ENCODE measurements around the gene DHX8. TPM values are rescaled to one million over a fixed set of nuclear protein-coding genes. Genes with fewer than 3 reads are reported as not detected.

The DHX8 gene
- total RNA-seq, 1 experiment from 2014 or later: 34.5 TPM

GRCh38 chr17:43532581-43532980 lies 48.8 kb downstream of the DHX8 start:
- H3F3A ChIP-seq (ENCODE audit: low read length, unreplicated experiment): no peaks in the 10 kb centered on the region
- H3K9me3 ChIP-seq (ENCODE audit: low read length): no peaks in the 10 kb centered on the region
- no peaks in the 10 kb centered on the region for H3K27me3 ChIP-seq (ENCODE audit: low read length)
- no peak overlapping the region for H3K4me3 ChIP-seq (ENCODE audit: low read length)
- ChIA-PET CTCF (interaction anchor here (0.6 kb wide), 1 partner anchor 45 kb away, joined by 3 read pairs; no protein-coding TSS in a partner anchor), POLR2A (ENCODE audit: unreplicated experiment) (no interaction called here)
- H4K20me1 ChIP-seq (ENCODE audit: low read length): no peaks in the 10 kb centered on the region
- peaks cover 29% of the 10 kb centered on the region; the same call in 1 of the 2 replicates for H3K36me3 ChIP-seq (ENCODE audit: low read depth, low read length)
- H3K79me2 ChIP-seq (ENCODE audit: low read length): no peaks in the 10 kb centered on the region
- no peaks in the 10 kb centered on the region for H3K9me2 ChIP-seq (replicated peaks; ENCODE audit: low read length)
- no peak overlapping the region for H2AFZ ChIP-seq (ENCODE audit: low read length)
- peaks cover 12% of the 10 kb centered on the region for H3K4me1 ChIP-seq (ENCODE audit: insufficient read depth, low read length)
- no peak overlapping the region for H3K9ac ChIP-seq (ENCODE audit: low read length)
- H3K27ac ChIP-seq (ENCODE audit: low read length): no peak overlapping the region
- H3K4me2 ChIP-seq (ENCODE audit: low read length): no peak overlapping the region
- BruUV-seq (replicated peaks): no TSS peak
- ATAC-seq (no peak), DNase-seq (no peak)
- no peak for TF ChIP-seq CTCF (conservative IDR thresholded peaks at IDR 0.05; ENCODE audit: low read depth, low read length)
- no peak for TF ChIP-seq EZH2phosphoT487 (IDR thresholded peaks at IDR 0.05; ENCODE audit: borderline replicate concordance, low read length)
- TF ChIP-seq EZH2 (IDR thresholded peaks at IDR 0.05; ENCODE audit: low read length, unreplicated experiment): no peak
- intact Hi-C loops (cut with micrococcal nuclease): no loop called here

- DNase-seq: no peak
- intact Hi-C loops (cut with micrococcal nuclease): no loop called here
- H3K79me2 ChIP-seq (ENCODE audit: low read length): no peaks in the 10 kb centered on the region
- no peak overlapping the region for H3K27ac ChIP-seq (ENCODE audit: low read length)
- ATAC-seq: no peak; the same call in 1 of the 2 replicates
- no peaks in the 10 kb centered on the region for H3K27me3 ChIP-seq (ENCODE audit: low read length)
- no peaks in the 10 kb centered on the region for H3K9me2 ChIP-seq (replicated peaks; ENCODE audit: low read length)
- no peak for TF ChIP-seq EZH2phosphoT487 (IDR thresholded peaks at IDR 0.05; ENCODE audit: borderline replicate concordance, low read length)
- TF ChIP-seq EZH2 (IDR thresholded peaks at IDR 0.05; ENCODE audit: low read length, unreplicated experiment): no peak
- peak; percentile 26; the same call in 1 of the 2 replicates for TF ChIP-seq CTCF (conservative IDR thresholded peaks at IDR 0.05; ENCODE audit: low read depth, low read length)
- peaks cover 25% of the 10 kb centered on the region; the same call in 1 of the 2 replicates for H3K36me3 ChIP-seq (ENCODE audit: low read depth, low read length)
- H3K4me2 ChIP-seq (ENCODE audit: low read length): no peak overlapping the region
- H4K20me1 ChIP-seq (ENCODE audit: low read length): no peaks in the 10 kb centered on the region
- BruUV-seq (replicated peaks): no TSS peak
- no peaks in the 10 kb centered on the region for H3F3A ChIP-seq (ENCODE audit: low read length, unreplicated experiment)
- CTCF ChIA-PET: no interaction called here
- no peaks in the 10 kb centered on the region for H3K9me3 ChIP-seq (ENCODE audit: low read length)
- H3K4me3 ChIP-seq (ENCODE audit: low read length): no peak overlapping the region
- peaks cover 12% of the 10 kb centered on the region for H3K4me1 ChIP-seq (ENCODE audit: insufficient read depth, low read length)
- no peak overlapping the region for H2AFZ ChIP-seq (ENCODE audit: low read length)
- H3K9ac ChIP-seq (ENCODE audit: low read length): no peak overlapping the region
- POLR2A ChIA-PET (ENCODE audit: unreplicated experiment): no interaction called here
Observed at GRCh38 chr17:43533699-43534098, 49.9 kb downstream of the DHX8 start.

GRCh38 chr17:43534909-43535308 lies 51.1 kb downstream of the DHX8 start:
- Histone ChIP-seq H3K79me2 (ENCODE audit: low read length) (peaks cover 10% of the 10 kb centered on the region), H3K27me3 (ENCODE audit: low read length) (no peaks in the 10 kb centered on the region), H3K36me3 (ENCODE audit: low read depth, low read length) (peaks cover 14% of the 10 kb centered on the region; the same call in 1 of the 2 replicates), H3K9me3 (ENCODE audit: low read length) (no peaks in the 10 kb centered on the region), H2AFZ (ENCODE audit: low read length) (no peak overlapping the region), H3K9me2 (replicated peaks; ENCODE audit: low read length) (no peaks in the 10 kb centered on the region), H3F3A (ENCODE audit: low read length, unreplicated experiment) (no peaks in the 10 kb centered on the region), H3K4me3 (ENCODE audit: low read length) (no peak overlapping the region), H3K9ac (ENCODE audit: low read length) (no peak overlapping the region), H4K20me1 (ENCODE audit: low read length) (no peaks in the 10 kb centered on the region), H3K4me1 (ENCODE audit: insufficient read depth, low read length) (peaks cover 12% of the 10 kb centered on the region), H3K4me2 (ENCODE audit: low read length) (no peak overlapping the region), H3K27ac (ENCODE audit: low read length) (no peak overlapping the region)
- intact Hi-C loops (cut with micrococcal nuclease): no loop called here
- CTCF ChIA-PET: no interaction called here
- DNase-seq (no peak), ATAC-seq (no peak)
- BruUV-seq (replicated peaks): no TSS peak
- POLR2A ChIA-PET (ENCODE audit: unreplicated experiment): no interaction called here
- TF ChIP-seq EZH2 (IDR thresholded peaks at IDR 0.05; ENCODE audit: low read length, unreplicated experiment) (no peak), EZH2phosphoT487 (IDR thresholded peaks at IDR 0.05; ENCODE audit: borderline replicate concordance, low read length) (no peak), CTCF (conservative IDR thresholded peaks at IDR 0.05; ENCODE audit: low read depth, low read length) (no peak)
